HepG2 (cell line): ENCODE measurements around the gene PLCD4. TPM values are rescaled to one million over a fixed set of nuclear protein-coding genes. Genes with fewer than 3 reads are reported as not detected.

Source experiments
- ATF2 ChIP-seq: sonication (generic); formaldehyde crosslinking; IDR thresholded peaks from 2 replicates; pipeline ENCODE4 v1.4.0; 2020; ENCODE audit warnings: missing genetic modification reagents
- ATF3 ChIP-seq: sonication (generic); formaldehyde crosslinking; IDR thresholded peaks from 2 replicates; pipeline ENCODE4 v1.4.0; 2020; ENCODE audit warnings: missing genetic modification reagents
- E2F1 ChIP-seq: sonication (generic); formaldehyde crosslinking; IDR thresholded peaks from 2 replicates; pipeline ENCODE4 v1.5.0; 2020; ENCODE audit warnings: missing genetic modification reagents
- E2F5 ChIP-seq: sonication (generic); formaldehyde crosslinking; conservative IDR thresholded peaks from 2 replicates; pipeline ENCODE4 v1.4.0; 2020; ENCODE audit warnings: missing genetic modification reagents
- GMEB1 ChIP-seq: sonication (generic); formaldehyde crosslinking; IDR thresholded peaks from 2 replicates; pipeline ENCODE4 v1.5.1; 2020; ENCODE audit warnings: missing genetic modification reagents, mild to moderate bottlenecking, borderline replicate concordance
- GZF1 ChIP-seq: sonication (generic); formaldehyde crosslinking; IDR thresholded peaks from 2 replicates; pipeline ENCODE4 v1.5.1; 2020; ENCODE audit warnings: mild to moderate bottlenecking, missing genetic modification reagents
- KMT2B ChIP-seq: IDR thresholded peaks from 2 replicates; pipeline ENCODE4 v1.6.1; 2016; ENCODE audit warnings: missing genetic modification reagents, missing compliant biosample characterization
- LRRFIP1 ChIP-seq: sonication (generic); formaldehyde crosslinking; conservative IDR thresholded peaks from 2 replicates; pipeline ENCODE4 v1.4.0; 2020; ENCODE audit warnings: missing genetic modification reagents
- MLLT10 ChIP-seq: sonication (generic); formaldehyde crosslinking; IDR thresholded peaks from 2 replicates; pipeline ENCODE4 v1.4.0; 2020; ENCODE audit warnings: missing genetic modification reagents
- MTERF4 ChIP-seq: sonication (generic); formaldehyde crosslinking; IDR thresholded peaks from 2 replicates; pipeline ENCODE4 v1.8.0; 2023; ENCODE audit warnings: mild to moderate bottlenecking, missing genetic modification reagents
- NFKBIZ ChIP-seq: IDR thresholded peaks from 2 replicates; pipeline ENCODE4 v1.6.1; 2018; ENCODE audit warnings: missing genetic modification reagents, missing compliant biosample characterization
- NRL ChIP-seq: sonication (generic); formaldehyde crosslinking; IDR thresholded peaks from 2 replicates; pipeline ENCODE4 v1.5.0; 2020; ENCODE audit warnings: missing genetic modification reagents, mild to moderate bottlenecking, moderate library complexity, borderline replicate concordance
- PRPF4 ChIP-seq: fragments of 200-400 bp; formaldehyde crosslinking; IDR thresholded peaks from 2 replicates; pipeline ENCODE4 v1.6.1; 2016; ENCODE audit warnings: low read length, low read depth; ENCODE audit not compliant: poor library complexity, severe bottlenecking
- REPIN1 ChIP-seq: sonication (generic); formaldehyde crosslinking; IDR thresholded peaks from 2 replicates; pipeline ENCODE4 v1.8.0; 2022; ENCODE audit warnings: missing genetic modification reagents, low read depth, mild to moderate bottlenecking, borderline replicate concordance
- TCF7 ChIP-seq: sonication (generic); IDR thresholded peaks from 2 replicates; pipeline ENCODE4 v1.6.1; 2016; ENCODE audit warnings: antibody characterized with exemption, low read depth
- U2AF2 ChIP-seq: fragments of 200-400 bp; formaldehyde crosslinking; IDR thresholded peaks from 2 replicates; pipeline ENCODE4 v1.6.1; 2017; ENCODE audit warnings: low read depth, mild to moderate bottlenecking, low read length
- ZBTB42 ChIP-seq: sonication (generic); formaldehyde crosslinking; IDR thresholded peaks from 2 replicates; pipeline ENCODE4 v1.5.0; 2020; ENCODE audit warnings: mild to moderate bottlenecking, missing genetic modification reagents
- ZNF160 ChIP-seq: sonication (generic); formaldehyde crosslinking; IDR thresholded peaks from 2 replicates; pipeline ENCODE4 v1.8.0; 2022; ENCODE audit warnings: mild to moderate bottlenecking, inconsistent platforms, missing genetic modification reagents
- ZNF383 ChIP-seq: sonication (generic); formaldehyde crosslinking; IDR thresholded peaks from 2 replicates; pipeline ENCODE4 v1.4.0; 2020; ENCODE audit warnings: missing genetic modification reagents, mild to moderate bottlenecking, borderline replicate concordance
- polyA plus RNA-seq, 8 experiments: library from polyadenylated mRNA; depleted of rRNA in 3 of 8; stranded (reverse) in 7 of 8; unstranded in 1 of 8; fragments of >200 nt; fragmentation: Illumina TruSeq in 4 of 8; extraction: Trizol in 4 of 8; gene quantifications; 2 replicates each; pipeline versions ENCODE4 v1.2.1 to v1.2.3, GENCODE V29; 2011 to 2016; ENCODE audit warnings: low read depth in 4 of 8, missing spikeins in 1 of 8, mixed read lengths in 1 of 8; ENCODE audit not compliant: insufficient read depth in 1 of 8
- total RNA-seq, 5 experiments: library from RNA; depleted of rRNA; stranded (reverse); fragments of >200 nt; fragmentation: Illumina TruSeq; extraction: Trizol; gene quantifications; 2 replicates each; pipeline ENCODE4 v1.2.3, GENCODE V29; 2016; ENCODE audit warnings: low read depth in 1 of 5

Gene PLCD4
- total and polyA plus RNA-seq, 2 of the 13 experiments (the other 11 are each of a cell fraction or from before 2014, with no cell fraction given) = 0.26 TPM; not detected in 1

GRCh38 chr2:218568190-218569037 lies 39.3 kb upstream of the PLCD4 start, which contains the start of the genes CNOT9 and USP37 (continued):
- TF ChIP-seq E2F5 (CRISPR knock-in tag) (peak; percentile 94), ATF3 (no peak), ZBTB42 (CRISPR knock-in tag) (no peak; the same call in 1 of the 2 replicates), MTERF4 (CRISPR knock-in tag) (peak; percentile 89), E2F1 (CRISPR knock-in tag) (peak; percentile 98), ZNF160 (CRISPR knock-in tag) (0 out of 2 replicates have a peak, but pooled peaks have one; percentile 91), NRL (CRISPR knock-in tag) (peak; percentile 86), REPIN1 (CRISPR knock-in tag) (peak; percentile 99), LRRFIP1 (CRISPR knock-in tag) (no peak), KMT2B (CRISPR knock-in tag) (peak; percentile 90), TCF7 (no peak), U2AF2 (no peak; the same call in 1 of the 2 replicates), NFKBIZ (CRISPR knock-in tag) (no peak; the same call in 1 of the 2 replicates), ATF2 (CRISPR knock-in tag) (peak; percentile 63; the same call in 1 of the 2 replicates), GZF1 (CRISPR knock-in tag) (no peak; the same call in 1 of the 2 replicates), GMEB1 (CRISPR knock-in tag) (peak; percentile 99), MLLT10 (CRISPR knock-in tag) (no peak), ZNF383 (CRISPR knock-in tag) (no peak), PRPF4 (no peak)
